ENCODE results near the gene DNAH10. TPM values are rescaled to one million over a fixed set of nuclear protein-coding genes. Genes with fewer than 3 reads are reported as not detected.
A peak's percentile ranks its signal among the peaks of the same experiment; 100 is the strongest.

The DNAH10 gene
- total RNA-seq, 1 donor from 2014 or later, result 22.6 TPM

DNA sequence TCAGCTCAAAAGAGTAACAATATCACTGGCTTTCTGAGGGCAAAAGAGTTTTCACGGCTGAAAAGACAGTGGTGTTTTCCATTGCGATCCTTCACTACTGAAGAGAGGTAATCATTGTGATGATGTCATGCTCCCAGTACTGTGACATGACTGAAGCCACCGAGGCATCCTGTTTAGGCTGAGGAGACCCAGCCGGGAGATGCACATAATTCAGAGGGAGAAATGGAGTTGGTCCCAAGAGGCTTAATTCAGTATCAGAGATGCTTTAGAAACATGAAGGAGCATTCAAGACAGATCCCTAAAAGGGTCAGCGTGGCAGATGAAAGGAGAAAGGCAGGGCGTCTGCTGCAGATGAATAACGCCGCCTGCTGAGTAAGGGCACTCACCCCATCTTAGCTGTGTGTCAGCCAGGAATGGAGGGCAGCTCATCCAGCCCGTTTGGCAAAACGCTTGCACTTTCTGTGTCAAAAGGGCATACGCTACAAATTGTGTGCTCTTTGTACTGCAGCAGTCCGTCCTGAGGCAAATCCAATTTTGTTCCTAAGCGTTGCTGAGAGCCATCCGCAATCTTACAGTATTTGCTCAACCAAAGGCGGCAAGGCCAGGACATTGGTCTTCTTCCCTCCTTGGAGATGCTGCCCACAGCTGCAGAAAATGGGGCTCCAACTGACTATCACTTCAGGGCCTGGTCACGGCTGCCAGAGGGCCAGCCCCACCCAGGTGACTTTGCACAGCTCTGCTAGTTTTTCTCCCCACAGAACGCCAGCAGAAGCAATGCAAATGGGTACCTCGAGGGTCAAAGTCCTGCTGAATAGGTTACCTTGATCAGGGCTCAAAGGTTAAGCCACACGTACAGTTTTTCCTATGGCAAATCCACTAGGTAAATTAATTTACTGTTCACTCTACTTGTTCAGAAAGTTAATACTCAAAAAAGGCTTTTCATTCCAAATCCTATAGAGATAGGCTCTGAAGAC lies 187.0 kb downstream of the DNAH10 start:
- no peak for DNase-seq

DNA sequence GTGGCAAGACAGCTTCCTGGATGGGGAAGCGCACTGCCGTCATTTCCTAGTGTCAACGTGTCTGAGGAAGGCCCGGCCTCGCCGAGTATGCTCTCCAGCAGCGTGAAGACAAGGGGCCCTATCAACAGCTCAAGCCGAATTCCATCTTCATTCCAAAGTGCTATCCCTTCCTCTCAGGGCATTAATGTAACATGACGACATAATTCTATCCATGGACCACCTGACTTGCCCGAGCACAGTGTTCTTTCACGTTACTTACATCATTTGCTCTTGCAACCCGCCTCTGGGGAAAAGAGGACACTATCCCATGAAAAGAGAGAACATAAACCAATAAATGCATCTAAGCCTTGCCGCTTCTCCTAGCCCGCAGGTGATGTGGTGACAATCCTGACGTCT lies 187.7 kb downstream of the DNAH10 start:
- no peak for DNase-seq

DNA sequence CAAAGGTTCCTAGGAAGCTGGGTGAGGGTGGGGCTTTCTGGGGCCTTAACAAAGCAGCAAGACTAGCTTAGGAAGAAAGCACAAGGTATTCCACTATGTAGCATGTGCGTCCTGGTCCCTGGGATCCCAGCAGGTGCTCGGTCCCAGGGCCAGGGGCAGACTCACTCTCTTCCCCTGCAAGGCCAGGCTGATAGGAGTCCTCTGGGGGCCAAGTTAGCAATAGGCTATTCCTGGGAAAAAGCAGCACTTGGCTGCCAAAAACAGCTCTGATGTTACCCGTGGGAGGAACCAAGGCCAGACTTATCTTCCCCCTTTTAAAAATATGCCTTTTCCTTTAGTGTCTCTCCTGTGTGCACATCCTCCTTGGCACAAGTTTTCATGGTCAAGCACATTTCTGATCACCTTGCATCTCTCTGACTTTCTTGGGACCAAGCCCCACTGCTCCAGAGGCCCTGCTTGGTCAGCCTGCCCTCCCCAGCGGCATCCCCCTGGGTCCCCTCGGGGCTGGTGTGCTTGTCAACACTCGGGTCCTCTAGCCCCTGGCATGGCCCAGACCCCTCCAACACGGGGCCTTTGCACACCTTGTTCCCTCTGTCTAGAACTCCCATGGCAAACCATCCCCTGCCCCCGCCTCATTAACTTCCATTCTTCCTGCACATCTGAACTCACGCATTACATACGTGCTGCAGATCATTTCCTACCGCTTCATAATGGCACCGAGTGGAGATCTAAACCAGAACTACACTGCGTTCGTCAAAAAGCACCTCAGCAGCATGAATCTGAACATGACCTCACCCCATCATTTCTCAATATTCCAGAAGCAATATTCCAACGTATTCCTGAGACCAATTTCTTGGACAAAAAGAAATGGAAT lies 188.6 kb downstream of the DNAH10 start:
- DNase-seq, result no peak

DNA sequence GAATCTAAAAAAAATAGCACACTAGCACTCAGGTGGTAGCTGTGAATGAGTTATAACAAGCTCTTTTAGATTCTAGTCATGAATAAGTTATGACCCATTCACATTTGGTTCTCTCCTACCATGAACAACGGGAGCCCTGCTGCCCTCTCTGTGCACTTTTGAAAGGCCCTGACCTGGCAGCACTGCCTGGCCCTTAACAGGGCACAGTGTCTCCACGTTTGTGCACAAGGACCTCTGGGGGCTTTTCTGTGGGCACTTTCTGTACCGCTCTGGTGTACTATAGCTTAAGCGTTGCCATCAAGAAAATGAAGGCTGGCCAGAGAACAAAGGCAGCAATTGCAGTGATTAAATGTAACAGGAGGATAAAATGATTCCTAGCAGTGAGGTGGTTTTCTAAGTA lies 189.4 kb downstream of the DNAH10 start:
- DNase-seq, result no peak

DNA sequence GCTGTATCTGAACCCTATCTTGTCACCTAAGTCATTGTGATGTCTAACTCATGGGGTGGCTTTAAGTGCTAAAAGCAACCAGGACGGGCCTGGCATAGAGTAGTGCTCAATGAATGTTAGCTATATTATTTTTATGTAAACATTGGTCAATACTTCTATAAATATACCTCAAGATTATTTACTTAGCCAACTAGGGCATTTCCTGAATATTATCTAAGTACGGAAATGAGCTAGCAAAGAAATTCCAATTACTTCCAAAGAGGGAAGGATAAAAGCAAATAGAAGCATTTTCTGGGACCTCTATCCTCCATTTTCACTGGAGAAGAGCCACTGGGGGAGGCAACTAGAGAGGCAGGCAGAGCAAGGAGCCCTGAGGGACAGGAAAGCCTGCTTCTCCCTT lies 189.9 kb downstream of the DNAH10 start:
- no peak for DNase-seq

- no peak for DNase-seq
These were observed 192.7 kb downstream of the DNAH10 start for GRCh38 chr12:123954647-123955350.

DNA sequence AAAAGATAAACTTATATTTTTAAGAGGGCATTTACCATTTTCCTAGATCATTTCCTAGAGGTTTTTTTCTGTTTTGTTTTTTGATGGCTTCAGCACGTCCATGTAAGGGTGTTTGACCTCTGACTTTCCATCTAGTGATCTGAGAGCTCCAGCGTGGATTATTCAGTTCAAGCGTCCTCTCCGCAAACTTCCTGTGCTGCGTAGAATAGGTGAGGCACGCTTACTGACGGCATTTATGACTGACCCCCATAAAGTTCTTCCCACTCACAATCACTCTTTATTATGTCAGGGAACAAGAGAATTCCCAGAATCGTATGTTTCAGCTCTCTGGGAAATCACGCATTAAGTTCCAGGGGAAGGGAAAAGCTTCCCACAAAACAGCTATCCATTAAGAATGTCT lies 194.1 kb downstream of the DNAH10 start:
- DNase-seq, result no peak

DNA sequence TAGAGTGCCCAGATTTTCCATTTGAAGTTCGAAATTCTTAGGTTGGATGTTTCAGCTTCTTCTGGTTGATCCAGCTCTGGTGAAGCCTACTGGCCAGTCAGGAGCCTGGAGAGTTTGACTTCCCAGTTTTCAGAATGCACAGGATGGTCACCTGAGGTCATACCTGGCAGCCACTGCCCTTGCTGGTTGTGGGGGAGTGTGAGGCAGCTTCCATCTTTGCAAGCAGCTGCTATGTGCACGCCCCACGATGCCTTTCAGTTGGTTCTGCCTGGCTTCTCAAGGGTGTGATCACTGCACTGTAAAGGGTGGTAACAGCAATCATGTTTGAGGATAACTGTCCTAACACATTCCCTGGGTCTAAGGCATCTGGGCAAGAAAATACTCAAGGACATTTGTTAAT lies 195.1 kb downstream of the DNAH10 start:
- DNase-seq, result no peak

GRCh38 chr12:123958462-123958861 lies 196.4 kb downstream of the DNAH10 start:
- no peak for DNase-seq

- no peak for DNase-seq
These were observed 196.8 kb downstream of the DNAH10 start for GRCh38 chr12:123958876-123959275.

GRCh38 chr12:123960029-123960735 lies 198.1 kb downstream of the DNAH10 start:
- no peak for DNase-seq

- DNase-seq, result no peak
These were observed 198.8 kb downstream of the DNAH10 start for GRCh38 chr12:123960856-123961255.

DNA sequence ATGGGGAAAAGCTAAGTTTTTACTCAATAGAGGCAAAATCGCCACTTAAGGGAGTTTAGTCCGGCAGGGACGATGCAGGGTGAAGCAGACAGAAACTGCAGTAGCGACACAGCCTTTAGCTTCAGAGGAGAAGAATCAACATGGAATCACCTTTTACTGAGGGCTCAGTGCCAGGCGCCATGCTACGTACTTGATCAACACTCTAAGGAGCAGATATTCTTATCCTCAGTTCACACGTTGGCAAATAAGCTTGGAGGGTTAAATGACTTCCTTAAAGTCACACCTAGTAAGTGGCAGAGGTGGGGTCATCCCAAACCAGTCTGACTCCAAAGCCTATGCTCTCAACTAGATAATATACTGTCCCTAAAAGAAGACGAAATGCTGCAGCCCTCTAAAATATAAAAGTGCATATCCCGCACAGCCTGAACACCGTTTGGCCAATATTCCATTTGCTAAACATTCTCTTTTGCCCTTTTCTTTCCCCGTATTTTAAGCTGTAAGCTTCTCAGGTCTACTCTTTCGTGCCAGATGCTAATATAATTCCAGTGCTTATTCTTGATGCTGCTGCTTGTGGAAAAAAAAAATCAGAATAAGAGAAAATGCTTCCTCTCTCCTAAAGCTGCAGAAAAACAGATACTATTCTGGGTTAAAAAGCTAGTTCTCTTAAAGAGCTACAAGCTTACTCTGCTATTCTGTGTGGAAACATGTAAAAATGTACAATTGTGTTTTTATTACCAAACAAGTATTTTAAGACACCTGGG lies 199.7 kb downstream of the DNAH10 start:
- no peak for DNase-seq

GRCh38 chr12:123962513-123962912 lies 200.4 kb downstream of the DNAH10 start:
- no peak for DNase-seq

GRCh38 chr12:123963821-123964220 lies 201.7 kb downstream of the DNAH10 start:
- no peak for DNase-seq

GRCh38 chr12:123965382-123965781 lies 203.3 kb downstream of the DNAH10 start:
- no peak for DNase-seq

GRCh38 chr12:123966596-123966995 lies 204.5 kb downstream of the DNAH10 start:
- DNase-seq, result no peak

GRCh38 chr12:123967121-123967586 lies 205.1 kb downstream of the DNAH10 start:
- no peak for DNase-seq

GRCh38 chr12:123971449-123971769 lies 209.3 kb downstream of the DNAH10 start:
- no peak for DNase-seq

DNA sequence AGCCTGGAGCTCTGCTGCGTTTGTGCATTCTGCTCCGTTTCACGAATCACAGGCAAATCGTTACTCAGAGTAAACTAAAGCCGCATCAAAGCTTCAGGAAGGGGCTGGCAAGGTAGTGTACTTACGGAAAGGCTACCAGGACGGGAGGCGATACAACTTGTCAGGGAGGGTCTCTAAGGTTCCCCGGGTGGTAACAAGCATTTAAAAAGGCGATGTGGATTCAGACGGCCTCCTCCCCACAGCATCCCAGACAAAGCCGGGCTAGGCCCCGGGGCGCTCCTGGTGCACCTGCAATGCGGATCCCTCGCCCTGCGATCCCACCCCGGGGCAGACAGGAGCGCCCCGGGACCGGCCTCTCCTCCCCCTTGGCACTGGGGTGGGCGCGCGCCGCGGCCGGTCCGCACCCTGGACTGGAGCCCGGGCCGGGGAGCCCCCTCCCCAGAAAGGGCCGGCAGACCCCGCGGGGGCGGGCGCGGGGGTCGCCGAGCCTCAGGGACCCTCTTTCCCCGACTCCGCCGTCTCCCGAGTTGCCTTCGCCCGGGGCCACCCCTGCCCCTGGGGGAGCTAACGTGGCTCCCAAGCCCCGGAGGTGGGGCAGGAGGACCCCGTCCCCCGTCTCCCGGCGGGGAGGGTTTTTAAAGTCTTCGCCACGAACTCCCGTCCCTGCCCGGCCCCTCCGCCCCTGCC lies 209.8 kb downstream of the DNAH10 start:
- DNase-seq, result peak; percentile 32
